Heart right ventricle (tissue), 16 donors: ENCODE data around the gene HTATIP2. TPM values are rescaled to one million over a fixed set of nuclear protein-coding genes. Genes with fewer than 3 reads are reported as not detected.

ENCODE experiments used
- ATAC-seq, 8 donors: fragments of 200-7000 bp; cut with Tn5 transposase; one replicate each; pipeline ENCODE4 v1.9.1; 2020; ENCODE audit warnings: mild to moderate bottlenecking in 8 of 8, moderate library complexity in 8 of 8, moderate number of reproducible peaks in 1 of 8
- DNase-seq, 2 donors: peaks; one replicate each; pipeline ENCODE4 v3.0.0-alpha.2; 2020
- H3K27ac ChIP-seq, 10 donors: fragments of 200-600 bp; sonication (generic) in 2 of 10; one replicate each; pipeline versions ENCODE4 v1.5.0 to v1.8.0; 2020 to 2022; ENCODE audit warnings: mild to moderate bottlenecking in 3 of 10
- H3K27me3 ChIP-seq, 7 donors: fragments of 200-600 bp; one replicate each; pipeline ENCODE4 v1.8.0; 2021 to 2022; ENCODE audit warnings: mild to moderate bottlenecking in 2 of 7
- H3K36me3 ChIP-seq, 9 donors: fragments of 200-600 bp; sonication (generic) in 1 of 9; one replicate each; pipeline versions ENCODE4 v1.5.0 to v1.8.0; 2020 to 2022; ENCODE audit warnings: mild to moderate bottlenecking in 2 of 9
- H3K4me1 ChIP-seq, 9 donors: fragments of 200-600 bp; sonication (generic) in 1 of 9; one replicate each; pipeline versions ENCODE4 v1.5.0 to v1.8.0; 2020 to 2022; ENCODE audit warnings: mild to moderate bottlenecking in 4 of 9
- H3K4me3 ChIP-seq, 10 donors: fragments of 200-600 bp; sonication (generic) in 2 of 10; one replicate each; pipeline versions ENCODE4 v1.5.0 to v1.8.0; 2020 to 2022; ENCODE audit warnings: mild to moderate bottlenecking in 7 of 10, moderate library complexity in 2 of 10
- H3K9me3 ChIP-seq, 11 donors: fragments of 200-600 bp in 10 of 11; sonication (generic) in 2 of 11; one replicate each; pipeline versions ENCODE4 v1.5.0 to v1.8.0; 2013 to 2022; ENCODE audit warnings: mild to moderate bottlenecking in 2 of 11, control low read depth in 1 of 11, moderate library complexity in 1 of 11
- CTCF ChIP-seq, 9 donors: fragments of 200-600 bp; sonication (generic) in 2 of 9; IDR thresholded peaks; one replicate each; pipeline versions ENCODE4 v1.5.0 to v1.8.0; 2021 to 2022; ENCODE audit warnings: antibody characterized with exemption in 9 of 9, mild to moderate bottlenecking in 5 of 9, moderate library complexity in 1 of 9
- WGBS, 2 donors: extraction: QIAGEN DNeasy Blood & Tissue Kit; methylation state at CpG; one replicate each; pipeline ENCODE4 v1.1.7; 2013; ENCODE audit warnings: inconsistent platforms in 1 of 2; 5-methylcytosine and 5-hydroxymethylcytosine counted together
- intact Hi-C, 10 donors: fragments of 100-400 bp; cut with DNase I; formaldehyde crosslinking; loops; one replicate each; pipeline versions ENCODE4 v1.11.1 to v1.14.2; 2022
- polyA plus RNA-seq, 2 donors: library from polyadenylated mRNA; stranded (reverse); fragments of 200-250 nt; gene quantifications; one replicate each; pipeline ENCODE4 v1.2.3, GENCODE V29; 2013
- total RNA-seq, 10 donors: library from RNA; stranded (reverse); fragmentation: NEBNext Ultra II Directional in 3 of 10; extraction: Animal tissue kit (Norgen Biotek cat#: 25700) in 3 of 10; gene quantifications; one replicate each; pipeline versions ENCODE4 v1.2.1 to v1.2.4, GENCODE V29; 2021 to 2023
- donor health status: Arrhythmogenic right ventricular cardiomyopathy.
- donor health status: ischemic (EF 13 %, LVEDD 7.1; RV severe dilation, severe dysfunction).
- donor health status: healthy with polysubstance abuse.
- donor health status: DM: no; HTN: yes; CAD: no.
- donor health status: DM: no; HTN: no; CAD: no.
- donor health status: ischemic (EF 25% LVEDD 6.9; RV normal size, moderate dysfunction).
- donor health status: ischemic (EF 25% LVEDD 5.7; RV mildly dilated, moderate dysfunction).
- donor health status: healthy.
- donor health status: DM: yes; HTN: yes; CAD: no.
- donor health status: Ischemic cardiomyopathy.
- donor health status: ischemic (EF 35%, LVEDD 5.7; RV mildly dilated, moderate dysfunction).
- donor health status: nonischemic (EF 11% LVEDD 7.7; RV severe dilation, severe dysfunction).
- donor health status: DM: yes; HTN: yes; CAD: no.
- donor health status: PGD.
- donor health status: ischemic (EF 29% LVEDD 5.4; RV normal size, mild dysfunction).
- donor health status: nonischemic (EF 23%, LVEDD 6.1; RV moderate dilation, normal function).

The HTATIP2 gene
- total and polyA plus RNA-seq, 12 donors: 6.1 to 28.8 (median 14.1) TPM

GRCh38 chr11:20415432-20415831 lies 51.9 kb downstream of the HTATIP2 start:
- no peaks in the 10 kb centered on the region for H3K27me3 ChIP-seq
- intact Hi-C loops: no loop called here

GRCh38 chr11:20417771-20418170 lies 54.3 kb downstream of the HTATIP2 start:
- TF ChIP-seq CTCF (IDR thresholded peaks at IDR 0.05): no peak
- 67 to 76% methylated on average over 2 of the region's 2 CpGs for WGBS, 2 donors
- DNase-seq: no peak
- Histone ChIP-seq H3K27me3 (no peaks in the 10 kb centered on the region), H3K36me3 (peaks cover 0 to 91% (median 22%) of the 10 kb centered on the region in 9 donors), H3K4me3 (no peak overlapping the region), H3K4me1 (no peaks in the 10 kb centered on the region), H3K9me3 (no peaks in the 10 kb centered on the region), H3K27ac (no peak overlapping the region)
- intact Hi-C loops: no loop called here
- no peak for ATAC-seq

More at GRCh38 chr11:20415432-20415831, 51.9 kb downstream of the HTATIP2 start:
- ATAC-seq: no peak
- no peak for DNase-seq
- Histone ChIP-seq H3K4me1 (no peaks in the 10 kb centered on the region), H3K27ac (no peak overlapping the region), H3K4me3 (no peak overlapping the region), H3K36me3 (peaks cover 0 to 93% (median 16%) of the 10 kb centered on the region in 9 donors), H3K9me3 (no peaks in the 10 kb centered on the region)
- TF ChIP-seq CTCF (IDR thresholded peaks at IDR 0.05): no peak

- WGBS, 2 donors: 74 to 97% methylated on average over 2 of the region's 2 CpGs
- TF ChIP-seq CTCF (IDR thresholded peaks at IDR 0.05): no peak
- no peak overlapping the region for H3K4me3 ChIP-seq
- no peak overlapping the region for H3K27ac ChIP-seq
- intact Hi-C loops: no loop called here
- DNase-seq (no peak), ATAC-seq (no peak)
- H3K27me3 ChIP-seq: no peaks in the 10 kb centered on the region
- no peaks in the 10 kb centered on the region for H3K9me3 ChIP-seq
- H3K4me1 ChIP-seq: no peaks in the 10 kb centered on the region
- H3K36me3 ChIP-seq: peaks cover 0 to 76% (median 15%) of the 10 kb centered on the region in 9 donors
These were observed 58.4 kb downstream of the HTATIP2 start for GRCh38 chr11:20421946-20422345.

GRCh38 chr11:20429216-20429615 lies 65.7 kb downstream of the HTATIP2 start:
- peaks cover 0 to 65% (median 9%) of the 10 kb centered on the region in 9 donors for H3K36me3 ChIP-seq
- ATAC-seq: no peak
- no peaks in the 10 kb centered on the region for H3K27me3 ChIP-seq
- no peaks in the 10 kb centered on the region for H3K4me1 ChIP-seq
- no peak overlapping the region for H3K27ac ChIP-seq
- 92 to 95% methylated on average over 5 of the region's 5 CpGs for WGBS, 2 donors
- no peaks in the 10 kb centered on the region for H3K9me3 ChIP-seq
- no peak for TF ChIP-seq CTCF (IDR thresholded peaks at IDR 0.05)
- H3K4me3 ChIP-seq: no peak overlapping the region
- DNase-seq: no peak
- intact Hi-C loops: no loop called here

Other genes starting within 250 kb of the HTATIP2 start
- gene DBX1, start 203.2 kb upstream of the HTATIP2 start, total RNA-seq: not detected
- not detected for gene DBX1, start 203.2 kb upstream of the HTATIP2 start, polyA plus RNA-seq
- gene PRMT3, start 24.0 kb downstream of the HTATIP2 start, total RNA-seq: 10 to 100 TPM in 8 of 10 donors, 1 to 10 TPM in 2; 9.2 to 16.3 (median 11.7) TPM
- 1 to 10 TPM; 7.3 to 8.8 TPM for gene PRMT3, start 24.0 kb downstream of the HTATIP2 start, polyA plus RNA-seq
- gene SLC6A5, start 235.9 kb downstream of the HTATIP2 start, total RNA-seq: not detected
- gene SLC6A5, start 235.9 kb downstream of the HTATIP2 start, polyA plus RNA-seq: not detected